WTC11 (cell line): Measurements from ENCODE around the gene CDYL. TPM values are rescaled to one million over a fixed set of nuclear protein-coding genes. Genes with fewer than 3 reads are reported as not detected.

Experiments used
- ATAC-seq: fragments of 200-7000 bp; cut with Tn5 transposase; 2 replicates; pipeline ENCODE4 v1.10.0; 2021; ENCODE audit warnings: mild to moderate bottlenecking, moderate library complexity
- CTCF ChIA-PET: fragments of 300-600 bp; sonication (Branson Sonifier 250); formaldehyde crosslinking; loops from one replicate; lab custom pipeline; 2021; ENCODE audit warnings: antibody characterized with exemption; lab: Charles Lee
- POLR2A ChIA-PET: fragments of 350-600 bp; sonication (Branson Sonifier 250); formaldehyde crosslinking; loops from one replicate; lab custom pipeline; 2021; ENCODE audit warnings: antibody characterized with exemption; lab: Charles Lee
- DNase-seq: peaks from one replicate; pipeline ENCODE4 v3.0.0; 2021; ENCODE audit warnings: low spot score
- H3K27ac Mint-ChIP-seq: 2 replicates; pipeline ENCODE4 v1.8.0; 2021; ENCODE audit warnings: mixed read lengths
- H3K27me3 Mint-ChIP-seq: 2 replicates; pipeline ENCODE4 v1.8.0; 2021; ENCODE audit warnings: low read depth, mild to moderate bottlenecking, moderate library complexity, mixed read lengths
- H3K36me3 Mint-ChIP-seq: 2 replicates; pipeline ENCODE4 v1.8.0; 2021; ENCODE audit warnings: mixed read lengths
- H3K4me1 Mint-ChIP-seq: 2 replicates; pipeline ENCODE4 v1.8.0; 2022; ENCODE audit warnings: mixed read lengths
- H3K4me3 Mint-ChIP-seq: 2 replicates; pipeline ENCODE4 v1.8.0; 2021; ENCODE audit warnings: mild to moderate bottlenecking, moderate library complexity, mixed read lengths
- H3K9me3 Mint-ChIP-seq: 2 replicates; pipeline ENCODE4 v1.8.0; 2021; ENCODE audit warnings: mixed read lengths
- CREM ChIP-seq: sonication (generic); formaldehyde crosslinking; IDR thresholded peaks from 2 replicates; pipeline ENCODE4 v1.8.1; 2022; ENCODE audit warnings: mild to moderate bottlenecking, missing genetic modification reagents, moderate library complexity
- EMX1 ChIP-seq: fragments of 250-450 bp; sonication (Bioruptor Pico); IDR thresholded peaks from 2 replicates; pipeline ENCODE4 v1.8.0; 2021; ENCODE audit warnings: mild to moderate bottlenecking
- FOXJ3 ChIP-seq: sonication (generic); formaldehyde crosslinking; IDR thresholded peaks from 2 replicates; pipeline ENCODE4 v1.9.0; 2021; ENCODE audit warnings: missing genetic modification reagents, mild to moderate bottlenecking, borderline replicate concordance
- HMGA2 ChIP-seq: fragments of 250-450 bp; sonication (Bioruptor Pico); IDR thresholded peaks from 2 replicates; pipeline ENCODE4 v1.4.0; 2021; ENCODE audit warnings: mild to moderate bottlenecking, moderate library complexity
- MYBL2 ChIP-seq: sonication (generic); formaldehyde crosslinking; IDR thresholded peaks from 2 replicates; pipeline ENCODE4 v1.8.1; 2023; ENCODE audit warnings: mild to moderate bottlenecking, moderate library complexity, missing genetic modification reagents
- NFE2L1 ChIP-seq: sonication (generic); formaldehyde crosslinking; IDR thresholded peaks from 2 replicates; pipeline ENCODE4 v1.8.1; 2023; ENCODE audit warnings: missing genetic modification reagents
- NR1H2 ChIP-seq: sonication (generic); formaldehyde crosslinking; IDR thresholded peaks from 2 replicates; pipeline ENCODE4 v1.9.0; 2021; ENCODE audit warnings: mild to moderate bottlenecking, moderate library complexity, missing genetic modification reagents
- SMAD3 ChIP-seq: sonication (generic); formaldehyde crosslinking; IDR thresholded peaks from 2 replicates; pipeline ENCODE4 v1.8.0; 2022; ENCODE audit warnings: missing genetic modification reagents, mild to moderate bottlenecking, borderline replicate concordance
- TCF7 ChIP-seq: sonication (generic); formaldehyde crosslinking; IDR thresholded peaks from 2 replicates; pipeline ENCODE4 v1.8.0; 2022; ENCODE audit warnings: mild to moderate bottlenecking, low read depth, missing genetic modification reagents, moderate library complexity
- TEAD1 ChIP-seq: sonication (generic); formaldehyde crosslinking; IDR thresholded peaks from 2 replicates; pipeline ENCODE4 v1.8.0; 2022; ENCODE audit warnings: mild to moderate bottlenecking, missing genetic modification reagents
- ZNF232 ChIP-seq: sonication (generic); formaldehyde crosslinking; IDR thresholded peaks from 2 replicates; pipeline ENCODE4 v1.8.0; 2022; ENCODE audit warnings: mild to moderate bottlenecking, missing genetic modification reagents
- ZNF416 ChIP-seq: fragments of 250-450 bp; sonication (Bioruptor Pico); IDR thresholded peaks from 2 replicates; pipeline ENCODE4 v1.9.0; 2021; ENCODE audit warnings: mild to moderate bottlenecking, inconsistent platforms
- total RNA-seq: library from RNA; stranded (reverse); gene quantifications from 3 replicates; pipeline ENCODE4 v1.2.3, GENCODE V29; 2021
- TF ChIP-seq, protein P1 (sequence below): sonication (generic); formaldehyde crosslinking; IDR thresholded peaks from 2 replicates; pipeline ENCODE4 v1.8.0; 2023; ENCODE audit warnings: missing genetic modification reagents, mild to moderate bottlenecking, borderline replicate concordance
- TF ChIP-seq, protein P2 (sequence below): sonication (generic); formaldehyde crosslinking; IDR thresholded peaks from 2 replicates; pipeline ENCODE4 v1.8.1; 2023; ENCODE audit warnings: mild to moderate bottlenecking, missing genetic modification reagents
- TF ChIP-seq, protein P3 (sequence below): sonication (generic); formaldehyde crosslinking; IDR thresholded peaks from 2 replicates; pipeline ENCODE4 v1.8.1; 2022; ENCODE audit warnings: low read depth, missing genetic modification reagents, borderline replicate concordance
- TF ChIP-seq, protein P4 (sequence below): sonication (generic); formaldehyde crosslinking; IDR thresholded peaks from 2 replicates; pipeline ENCODE4 v1.8.1; 2023; ENCODE audit warnings: mild to moderate bottlenecking, moderate library complexity, missing genetic modification reagents

The CDYL gene
- total RNA-seq, 1 experiment from 2014 or later, result 92.0 TPM

DNA sequence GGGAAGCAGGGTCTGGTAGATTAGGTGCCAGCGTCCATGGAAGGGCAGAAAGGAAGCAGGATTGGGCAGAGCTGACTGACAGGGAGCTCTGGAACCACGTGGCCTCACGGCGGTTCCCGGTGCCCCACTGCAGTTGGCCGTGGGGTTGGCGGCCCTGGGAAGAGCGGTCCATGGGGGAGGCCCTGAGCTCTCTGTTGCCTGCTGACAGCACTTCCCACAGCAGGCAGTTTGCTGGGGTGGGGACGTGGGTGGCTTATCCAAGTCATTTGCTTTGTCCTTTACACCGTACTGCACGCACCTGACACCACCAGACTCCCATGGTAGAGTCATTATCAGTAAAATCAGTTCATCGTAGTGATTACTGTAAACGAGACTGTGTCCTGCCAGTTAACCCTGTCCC lies 171.5 kb downstream of the CDYL start (continued):
- TF ChIP-seq, protein P1, sequence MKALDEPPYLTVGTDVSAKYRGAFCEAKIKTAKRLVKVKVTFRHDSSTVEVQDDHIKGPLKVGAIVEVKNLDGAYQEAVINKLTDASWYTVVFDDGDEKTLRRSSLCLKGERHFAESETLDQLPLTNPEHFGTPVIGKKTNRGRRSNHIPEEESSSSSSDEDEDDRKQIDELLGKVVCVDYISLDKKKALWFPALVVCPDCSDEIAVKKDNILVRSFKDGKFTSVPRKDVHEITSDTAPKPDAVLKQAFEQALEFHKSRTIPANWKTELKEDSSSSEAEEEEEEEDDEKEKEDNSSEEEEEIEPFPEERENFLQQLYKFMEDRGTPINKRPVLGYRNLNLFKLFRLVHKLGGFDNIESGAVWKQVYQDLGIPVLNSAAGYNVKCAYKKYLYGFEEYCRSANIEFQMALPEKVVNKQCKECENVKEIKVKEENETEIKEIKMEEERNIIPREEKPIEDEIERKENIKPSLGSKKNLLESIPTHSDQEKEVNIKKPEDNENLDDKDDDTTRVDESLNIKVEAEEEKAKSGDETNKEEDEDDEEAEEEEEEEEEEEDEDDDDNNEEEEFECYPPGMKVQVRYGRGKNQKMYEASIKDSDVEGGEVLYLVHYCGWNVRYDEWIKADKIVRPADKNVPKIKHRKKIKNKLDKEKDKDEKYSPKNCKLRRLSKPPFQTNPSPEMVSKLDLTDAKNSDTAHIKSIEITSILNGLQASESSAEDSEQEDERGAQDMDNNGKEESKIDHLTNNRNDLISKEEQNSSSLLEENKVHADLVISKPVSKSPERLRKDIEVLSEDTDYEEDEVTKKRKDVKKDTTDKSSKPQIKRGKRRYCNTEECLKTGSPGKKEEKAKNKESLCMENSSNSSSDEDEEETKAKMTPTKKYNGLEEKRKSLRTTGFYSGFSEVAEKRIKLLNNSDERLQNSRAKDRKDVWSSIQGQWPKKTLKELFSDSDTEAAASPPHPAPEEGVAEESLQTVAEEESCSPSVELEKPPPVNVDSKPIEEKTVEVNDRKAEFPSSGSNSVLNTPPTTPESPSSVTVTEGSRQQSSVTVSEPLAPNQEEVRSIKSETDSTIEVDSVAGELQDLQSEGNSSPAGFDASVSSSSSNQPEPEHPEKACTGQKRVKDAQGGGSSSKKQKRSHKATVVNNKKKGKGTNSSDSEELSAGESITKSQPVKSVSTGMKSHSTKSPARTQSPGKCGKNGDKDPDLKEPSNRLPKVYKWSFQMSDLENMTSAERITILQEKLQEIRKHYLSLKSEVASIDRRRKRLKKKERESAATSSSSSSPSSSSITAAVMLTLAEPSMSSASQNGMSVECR (CRISPR knock-in tag), result no peak
- TF ChIP-seq MYBL2 (CRISPR knock-in tag) (no peak), HMGA2 (no peak), SMAD3 (CRISPR knock-in tag) (no peak), TCF7 (CRISPR knock-in tag) (no peak), ZNF416 (no peak), TEAD1 (CRISPR knock-in tag) (no peak), EMX1 (no peak), NFE2L1 (CRISPR knock-in tag) (no peak), NR1H2 (CRISPR knock-in tag) (no peak), FOXJ3 (CRISPR knock-in tag) (no peak)
- TF ChIP-seq, protein P2, sequence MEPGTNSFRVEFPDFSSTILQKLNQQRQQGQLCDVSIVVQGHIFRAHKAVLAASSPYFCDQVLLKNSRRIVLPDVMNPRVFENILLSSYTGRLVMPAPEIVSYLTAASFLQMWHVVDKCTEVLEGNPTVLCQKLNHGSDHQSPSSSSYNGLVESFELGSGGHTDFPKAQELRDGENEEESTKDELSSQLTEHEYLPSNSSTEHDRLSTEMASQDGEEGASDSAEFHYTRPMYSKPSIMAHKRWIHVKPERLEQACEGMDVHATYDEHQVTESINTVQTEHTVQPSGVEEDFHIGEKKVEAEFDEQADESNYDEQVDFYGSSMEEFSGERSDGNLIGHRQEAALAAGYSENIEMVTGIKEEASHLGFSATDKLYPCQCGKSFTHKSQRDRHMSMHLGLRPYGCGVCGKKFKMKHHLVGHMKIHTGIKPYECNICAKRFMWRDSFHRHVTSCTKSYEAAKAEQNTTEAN (CRISPR knock-in tag), result no peak
- TF ChIP-seq, protein P3, sequence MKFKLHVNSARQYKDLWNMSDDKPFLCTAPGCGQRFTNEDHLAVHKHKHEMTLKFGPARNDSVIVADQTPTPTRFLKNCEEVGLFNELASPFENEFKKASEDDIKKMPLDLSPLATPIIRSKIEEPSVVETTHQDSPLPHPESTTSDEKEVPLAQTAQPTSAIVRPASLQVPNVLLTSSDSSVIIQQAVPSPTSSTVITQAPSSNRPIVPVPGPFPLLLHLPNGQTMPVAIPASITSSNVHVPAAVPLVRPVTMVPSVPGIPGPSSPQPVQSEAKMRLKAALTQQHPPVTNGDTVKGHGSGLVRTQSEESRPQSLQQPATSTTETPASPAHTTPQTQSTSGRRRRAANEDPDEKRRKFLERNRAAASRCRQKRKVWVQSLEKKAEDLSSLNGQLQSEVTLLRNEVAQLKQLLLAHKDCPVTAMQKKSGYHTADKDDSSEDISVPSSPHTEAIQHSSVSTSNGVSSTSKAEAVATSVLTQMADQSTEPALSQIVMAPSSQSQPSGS (CRISPR knock-in tag), result no peak

DNA sequence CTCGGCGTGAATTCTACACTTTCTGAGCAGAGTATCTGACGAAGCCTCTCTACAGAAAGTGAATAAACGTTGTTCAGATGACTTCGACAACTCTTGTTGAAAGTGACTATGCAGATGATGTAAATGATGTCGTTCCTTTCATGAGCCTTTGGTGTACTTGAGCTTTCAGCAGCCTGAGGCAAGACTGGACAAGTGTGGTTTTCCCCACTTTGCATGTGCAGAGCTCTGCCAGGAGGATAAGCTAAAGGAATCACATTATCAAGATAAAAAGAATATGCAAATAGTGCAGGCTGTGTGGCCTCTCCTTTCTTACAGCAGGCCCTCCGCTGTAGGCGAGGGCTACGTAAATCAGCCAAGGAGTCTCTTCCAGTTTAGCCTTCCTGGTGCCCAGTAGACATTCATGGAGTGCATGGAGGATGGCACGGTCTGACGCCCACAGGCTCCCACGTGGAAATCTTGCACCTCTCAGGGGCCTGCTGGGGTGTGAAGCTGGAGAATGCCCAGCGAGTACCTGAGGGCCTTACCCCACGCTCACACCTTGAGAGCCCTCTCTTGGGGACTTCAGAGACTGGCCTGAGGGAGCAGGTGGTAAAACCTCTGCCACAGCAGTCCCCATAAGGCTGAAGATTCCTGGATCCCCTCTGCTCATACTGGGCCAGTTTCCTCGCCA lies 172.7 kb downstream of the CDYL start:
- Mint-ChIP-seq H3K4me1 (peaks cover 40% of the 10 kb centered on the region), H3K9me3 (no peaks in the 10 kb centered on the region)
- ATAC-seq (peak; percentile 25), DNase-seq (no peak)
- no peak for TF ChIP-seq ZNF232 (CRISPR knock-in tag)
- 0 out of 2 replicates have a peak, but pooled peaks have one; percentile 40 for TF ChIP-seq CREM (CRISPR knock-in tag)
- TF ChIP-seq, protein P4, sequence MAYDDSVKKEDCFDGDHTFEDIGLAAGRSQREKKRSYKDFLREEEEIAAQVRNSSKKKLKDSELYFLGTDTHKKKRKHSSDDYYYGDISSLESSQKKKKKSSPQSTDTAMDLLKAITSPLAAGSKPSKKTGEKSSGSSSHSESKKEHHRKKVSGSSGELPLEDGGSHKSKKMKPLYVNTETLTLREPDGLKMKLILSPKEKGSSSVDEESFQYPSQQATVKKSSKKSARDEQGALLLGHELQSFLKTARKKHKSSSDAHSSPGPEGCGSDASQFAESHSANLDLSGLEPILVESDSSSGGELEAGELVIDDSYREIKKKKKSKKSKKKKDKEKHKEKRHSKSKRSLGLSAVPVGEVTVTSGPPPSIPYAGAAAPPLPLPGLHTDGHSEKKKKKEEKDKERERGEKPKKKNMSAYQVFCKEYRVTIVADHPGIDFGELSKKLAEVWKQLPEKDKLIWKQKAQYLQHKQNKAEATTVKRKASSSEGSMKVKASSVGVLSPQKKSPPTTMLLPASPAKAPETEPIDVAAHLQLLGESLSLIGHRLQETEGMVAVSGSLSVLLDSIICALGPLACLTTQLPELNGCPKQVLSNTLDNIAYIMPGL (CRISPR knock-in tag), result 0 out of 2 replicates have a peak, but pooled peaks have one; percentile 23
- TF ChIP-seq, all 79 proteins: peak for 2
- peaks cover 49% of the 10 kb centered on the region for H3K36me3 Mint-ChIP-seq
- ChIA-PET CTCF (interaction anchor here (1.2 kb wide), 1 partner anchor 9 kb away, joined by 3 read pairs; no protein-coding TSS in a partner anchor), POLR2A (no interaction called here)
- H3K27me3 Mint-ChIP-seq, result no peaks in the 10 kb centered on the region
- H3K4me3 Mint-ChIP-seq, result no peak overlapping the region
- peak overlapping the region; percentile 83 for H3K27ac Mint-ChIP-seq
